Activated CD4-positive, alpha-beta T cell treated with anti-CD3 and anti-CD28 coated beads, Interleukin-2, amount 50 U/mL, for 1 hour (primary cell): Measurements from ENCODE around the gene IER5.
A peak's percentile ranks its signal among the peaks of the same experiment; 100 is the strongest.
"Not testable (repeated sequence)": the region's sequence is repeated elsewhere in the genome, so short reads cannot be mapped to it uniquely, and the experiment has no call there.

Experiments
- DNase-seq: peaks from one replicate; pipeline ENCODE4 v3.0.0-alpha.2; 2020

Gene IER5

GRCh38 chr1:181088079-181089016 is at the start of gene IER5:
Gene IER5, plus strand, starts transcription at chr1:181088700. Its CDS starts 203 bp downstream, at chr1:181088903.
- DNase-seq, result peak; percentile 94

- DNase-seq, result no peak
Observed at GRCh38 chr1:181040284-181040865, 48.1 kb upstream of the IER5 start.

- no peak for DNase-seq
Observed at GRCh38 chr1:181043025-181043888, 45.2 kb upstream of the IER5 start.

- DNase-seq, result no peak
Observed at GRCh38 chr1:181044449-181044966, 44.0 kb upstream of the IER5 start.

- not testable (repeated sequence) for DNase-seq
Observed at GRCh38 chr1:181045946-181046345, 42.6 kb upstream of the IER5 start.

GRCh38 chr1:181049378-181049777 is 39.1 kb upstream of the IER5 start:
- no peak for DNase-seq

GRCh38 chr1:181050922-181051321 is 37.6 kb upstream of the IER5 start:
- DNase-seq, result no peak

- DNase-seq, result no peak
Observed at GRCh38 chr1:181056560-181056959, 31.9 kb upstream of the IER5 start.

GRCh38 chr1:181057079-181057478 is 31.4 kb upstream of the IER5 start:
- no peak for DNase-seq

- DNase-seq, result no peak
Observed at GRCh38 chr1:181059435-181059834, 29.1 kb upstream of the IER5 start.

- no peak for DNase-seq
Observed at GRCh38 chr1:181060066-181060465, 28.4 kb upstream of the IER5 start.

- DNase-seq, result not testable (repeated sequence)
Observed at GRCh38 chr1:181060947-181061346, 27.6 kb upstream of the IER5 start.

- no peak for DNase-seq
Observed at GRCh38 chr1:181061487-181061886, 27.0 kb upstream of the IER5 start.

GRCh38 chr1:181061891-181062835 is 26.3 kb upstream of the IER5 start:
- DNase-seq, result peak; percentile 7

GRCh38 chr1:181062836-181063428 is 25.6 kb upstream of the IER5 start:
- no peak for DNase-seq

GRCh38 chr1:181064011-181064623 is 24.4 kb upstream of the IER5 start:
- DNase-seq, result no peak

- no peak for DNase-seq
Observed at GRCh38 chr1:181064702-181065101, 23.8 kb upstream of the IER5 start.

GRCh38 chr1:181073638-181074037 is 14.9 kb upstream of the IER5 start:
- no peak for DNase-seq

- no peak for DNase-seq
Observed at GRCh38 chr1:181075766-181076350, 12.6 kb upstream of the IER5 start.

GRCh38 chr1:181076852-181077251 is 11.6 kb upstream of the IER5 start:
- DNase-seq, result no peak
